ENCODE measurements around the gene PROK2.

- TF ChIP-seq CTCF (conservative IDR thresholded peaks at IDR 0.05; ENCODE audit: low read depth in 2 of 2) (no peak), EZH2 (IDR thresholded peaks at IDR 0.05; ENCODE audit: low read depth, unreplicated experiment) (no peak), ZNF331 (CRISPR knock-in tag; IDR thresholded peaks at IDR 0.05; ENCODE audit: low read depth) (no peak), POLR2AphosphoS5 (IDR thresholded peaks at IDR 0.05; ENCODE audit: low read depth) (no peak), EZH2phosphoT487 (IDR thresholded peaks at IDR 0.05; ENCODE audit: unreplicated experiment) (no peak), REST (IDR thresholded peaks at IDR 0.05; ENCODE audit: unreplicated experiment) (no peak), CREB1 (CRISPR knock-in tag; IDR thresholded peaks at IDR 0.05; ENCODE audit: low read depth) (no peak), JUNB (IDR thresholded peaks at IDR 0.05; ENCODE audit: unreplicated experiment) (no peak)
Observed at GRCh38 chr3:71800023-71800422, 15.1 kb upstream of the PROK2 start.
